ENCODE measurements around the gene PIAS1.

Gene PIAS1

DNA sequence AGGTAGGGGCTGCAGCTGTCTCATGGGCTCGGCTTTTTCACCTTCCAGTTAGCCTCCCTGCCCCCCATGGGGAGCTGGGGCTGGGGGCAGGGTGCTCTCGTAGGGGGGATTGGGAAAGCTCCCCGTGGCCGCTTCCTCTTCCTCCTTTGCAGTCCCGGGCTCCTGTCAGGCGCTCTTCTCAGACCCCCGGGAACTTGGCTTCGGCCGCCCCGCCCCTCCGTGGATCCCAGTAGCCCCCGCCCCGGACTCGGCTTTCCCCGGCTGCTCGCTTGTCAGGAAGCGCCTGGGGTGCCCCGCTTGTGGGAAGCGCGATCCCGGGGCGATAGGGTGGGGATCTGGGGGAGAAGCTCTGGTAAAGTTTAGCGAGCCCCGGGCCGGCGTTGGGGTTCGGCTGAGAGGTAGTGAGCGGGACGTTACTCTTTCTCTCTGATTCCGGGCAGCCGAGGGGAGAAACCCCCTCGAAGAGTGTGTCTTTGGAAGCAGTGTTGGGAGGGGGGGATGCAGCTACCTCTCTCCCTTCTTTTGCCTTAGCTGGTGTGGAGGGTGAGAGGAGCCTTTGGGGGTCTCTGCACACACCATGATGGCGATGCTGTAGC is 611 bp downstream of the PIAS1 start:
- TF ChIP-seq, protein P1, sequence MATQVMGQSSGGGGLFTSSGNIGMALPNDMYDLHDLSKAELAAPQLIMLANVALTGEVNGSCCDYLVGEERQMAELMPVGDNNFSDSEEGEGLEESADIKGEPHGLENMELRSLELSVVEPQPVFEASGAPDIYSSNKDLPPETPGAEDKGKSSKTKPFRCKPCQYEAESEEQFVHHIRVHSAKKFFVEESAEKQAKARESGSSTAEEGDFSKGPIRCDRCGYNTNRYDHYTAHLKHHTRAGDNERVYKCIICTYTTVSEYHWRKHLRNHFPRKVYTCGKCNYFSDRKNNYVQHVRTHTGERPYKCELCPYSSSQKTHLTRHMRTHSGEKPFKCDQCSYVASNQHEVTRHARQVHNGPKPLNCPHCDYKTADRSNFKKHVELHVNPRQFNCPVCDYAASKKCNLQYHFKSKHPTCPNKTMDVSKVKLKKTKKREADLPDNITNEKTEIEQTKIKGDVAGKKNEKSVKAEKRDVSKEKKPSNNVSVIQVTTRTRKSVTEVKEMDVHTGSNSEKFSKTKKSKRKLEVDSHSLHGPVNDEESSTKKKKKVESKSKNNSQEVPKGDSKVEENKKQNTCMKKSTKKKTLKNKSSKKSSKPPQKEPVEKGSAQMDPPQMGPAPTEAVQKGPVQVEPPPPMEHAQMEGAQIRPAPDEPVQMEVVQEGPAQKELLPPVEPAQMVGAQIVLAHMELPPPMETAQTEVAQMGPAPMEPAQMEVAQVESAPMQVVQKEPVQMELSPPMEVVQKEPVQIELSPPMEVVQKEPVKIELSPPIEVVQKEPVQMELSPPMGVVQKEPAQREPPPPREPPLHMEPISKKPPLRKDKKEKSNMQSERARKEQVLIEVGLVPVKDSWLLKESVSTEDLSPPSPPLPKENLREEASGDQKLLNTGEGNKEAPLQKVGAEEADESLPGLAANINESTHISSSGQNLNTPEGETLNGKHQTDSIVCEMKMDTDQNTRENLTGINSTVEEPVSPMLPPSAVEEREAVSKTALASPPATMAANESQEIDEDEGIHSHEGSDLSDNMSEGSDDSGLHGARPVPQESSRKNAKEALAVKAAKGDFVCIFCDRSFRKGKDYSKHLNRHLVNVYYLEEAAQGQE (IDR thresholded peaks at IDR 0.05; ENCODE audit: insufficient read depth in 1 of 2, low read depth in 2 of 2, low read length in 2 of 2) = no peak
- no peak for TF ChIP-seq SIN3A (IDR thresholded peaks at IDR 0.05; ENCODE audit: borderline replicate concordance, insufficient read depth, low read length)
- TF ChIP-seq FOXP2 (optimal IDR thresholded peaks at IDR 0.05; ENCODE audit: borderline replicate concordance, extremely low read depth, extremely low read length, insufficient read depth) = no peak
- no peak for TF ChIP-seq TAF1 (IDR thresholded peaks at IDR 0.05; ENCODE audit: borderline replicate concordance, insufficient read depth, low read length)
- TF ChIP-seq POLR2AphosphoS5 (IDR thresholded peaks at IDR 0.05; ENCODE audit: low read depth, low read length) = no peak

DNA sequence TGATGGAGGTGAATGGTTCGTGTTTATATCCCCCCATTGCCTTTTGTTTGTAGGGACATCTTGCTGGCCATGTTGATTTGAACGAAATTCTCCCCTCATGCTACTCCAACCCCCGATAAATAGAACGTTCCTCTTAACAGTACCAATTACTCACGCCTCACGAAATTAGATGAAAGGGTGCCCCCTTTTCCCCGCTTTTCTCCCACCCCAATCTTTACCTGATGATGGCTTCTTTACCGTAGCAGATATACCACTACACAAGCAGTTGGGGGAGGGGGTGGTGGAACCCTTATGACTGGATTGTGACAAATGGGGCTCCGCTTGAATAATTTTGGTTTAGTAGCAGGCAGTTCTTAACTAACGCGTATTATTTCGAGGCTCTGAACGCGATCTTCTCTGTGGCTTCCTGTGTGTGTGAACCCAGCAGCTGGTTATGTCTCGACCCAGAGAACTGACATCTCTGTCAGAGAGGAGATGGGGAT is 1.1 kb downstream of the PIAS1 start:
- TF ChIP-seq POLR2AphosphoS5 (IDR thresholded peaks at IDR 0.05; ENCODE audit: low read depth, low read length) (no peak), SIN3A (IDR thresholded peaks at IDR 0.05; ENCODE audit: borderline replicate concordance, insufficient read depth, low read length) (peak; percentile 92; the same call in 1 of the 2 replicates)

DNA sequence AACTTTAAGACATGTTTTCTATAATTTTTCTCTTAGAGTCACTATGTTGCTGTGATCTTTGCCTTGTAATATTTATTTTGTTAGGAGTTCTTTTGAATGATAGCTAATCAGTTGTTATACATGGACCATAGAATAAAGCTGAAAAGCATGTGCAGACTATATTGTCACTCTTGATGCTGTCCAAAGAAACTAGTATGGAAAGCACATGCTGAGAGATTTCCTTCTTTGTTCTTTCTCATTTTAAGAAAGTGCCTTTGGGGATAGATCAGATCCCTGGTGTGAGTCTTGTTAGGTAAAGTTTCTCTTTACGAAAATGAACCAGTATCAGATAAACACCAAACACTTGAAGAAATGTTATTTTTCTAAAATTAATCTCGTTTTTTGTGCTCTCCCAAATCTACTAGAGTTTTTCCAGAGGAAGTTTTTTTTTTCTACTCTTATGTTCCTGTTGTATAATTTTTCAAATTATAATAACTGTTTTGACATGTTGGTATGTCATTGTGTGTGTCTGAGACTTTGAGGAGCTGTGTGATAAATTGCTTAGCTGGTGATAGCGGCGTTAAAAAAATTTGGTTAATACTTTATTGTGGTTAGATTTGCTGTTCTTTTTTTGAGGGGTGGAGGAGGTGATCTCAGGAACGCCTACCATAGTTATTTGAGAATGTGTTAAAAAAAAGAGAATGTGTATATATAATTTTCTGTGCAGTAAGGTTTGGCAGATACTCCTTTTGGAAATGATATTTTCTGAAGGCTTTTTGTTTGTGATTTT is 2.2 kb downstream of the PIAS1 start:
- TF ChIP-seq POLR2AphosphoS5 (IDR thresholded peaks at IDR 0.05; ENCODE audit: low read depth, low read length) = no peak
- TF ChIP-seq, protein P1 (IDR thresholded peaks at IDR 0.05; ENCODE audit: insufficient read depth in 1 of 2, low read depth in 2 of 2, low read length in 2 of 2) = no peak
- no peak for TF ChIP-seq SIN3A (IDR thresholded peaks at IDR 0.05; ENCODE audit: borderline replicate concordance, insufficient read depth, low read length)
- TF ChIP-seq TAF1 (IDR thresholded peaks at IDR 0.05; ENCODE audit: borderline replicate concordance, insufficient read depth, low read length) = no peak
- no peak for TF ChIP-seq FOXP2 (optimal IDR thresholded peaks at IDR 0.05; ENCODE audit: borderline replicate concordance, extremely low read depth, extremely low read length, insufficient read depth)

DNA sequence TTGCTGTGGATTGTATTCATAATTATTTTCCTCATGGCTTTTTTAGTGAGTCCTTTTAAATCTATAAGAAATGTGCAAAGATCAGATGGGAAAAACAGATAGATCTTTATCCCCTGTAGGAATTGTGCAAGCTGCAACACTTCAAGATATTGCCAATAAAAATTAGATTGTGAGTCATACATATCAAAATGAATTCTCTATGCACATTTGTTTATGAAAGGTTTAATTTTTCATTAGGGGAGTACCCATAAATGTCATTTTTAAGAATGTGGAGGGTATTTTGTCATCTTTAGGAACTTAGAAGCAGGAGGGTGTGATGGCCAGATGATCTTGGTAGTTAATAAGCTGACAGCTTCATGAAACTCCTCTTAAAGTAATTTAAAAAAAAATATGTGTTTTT is 2.9 kb downstream of the PIAS1 start:
- TF ChIP-seq TAF1 (IDR thresholded peaks at IDR 0.05; ENCODE audit: borderline replicate concordance, insufficient read depth, low read length) (no peak), SIN3A (IDR thresholded peaks at IDR 0.05; ENCODE audit: borderline replicate concordance, insufficient read depth, low read length) (no peak), POLR2AphosphoS5 (IDR thresholded peaks at IDR 0.05; ENCODE audit: low read depth, low read length) (no peak), FOXP2 (optimal IDR thresholded peaks at IDR 0.05; ENCODE audit: borderline replicate concordance, extremely low read depth, extremely low read length, insufficient read depth) (no peak)
- TF ChIP-seq, protein P1 (IDR thresholded peaks at IDR 0.05; ENCODE audit: insufficient read depth in 1 of 2, low read depth in 2 of 2, low read length in 2 of 2) = no peak

DNA sequence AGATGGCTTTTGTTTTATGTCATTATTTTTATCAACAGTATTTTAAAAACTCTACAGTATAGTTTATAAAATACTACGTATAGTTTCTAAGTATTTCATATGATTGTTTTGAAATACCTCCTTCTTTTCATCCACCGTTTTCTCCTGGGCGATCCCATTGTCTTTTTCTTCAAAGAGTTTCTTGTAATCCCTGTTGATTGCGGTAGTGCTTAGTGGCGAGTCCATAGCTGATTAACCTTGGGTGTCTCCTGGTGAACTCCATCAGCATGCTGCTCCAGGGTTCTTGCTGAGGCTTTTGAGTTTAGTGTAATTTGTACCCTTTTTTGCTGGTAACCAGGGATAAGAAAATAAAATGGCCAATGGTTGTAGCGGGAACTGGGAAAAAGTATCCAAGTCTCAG is 3.6 kb downstream of the PIAS1 start:
- TF ChIP-seq SIN3A (IDR thresholded peaks at IDR 0.05; ENCODE audit: borderline replicate concordance, insufficient read depth, low read length) (no peak), POLR2AphosphoS5 (IDR thresholded peaks at IDR 0.05; ENCODE audit: low read depth, low read length) (no peak), TAF1 (IDR thresholded peaks at IDR 0.05; ENCODE audit: borderline replicate concordance, insufficient read depth, low read length) (no peak)
- TF ChIP-seq, protein P1 (IDR thresholded peaks at IDR 0.05; ENCODE audit: insufficient read depth in 1 of 2, low read depth in 2 of 2, low read length in 2 of 2) = no peak

Data from PFSK-1 (cell line).